Spinal cord (tissue), 10 donors: ENCODE data around the gene LEKR1. TPM values are rescaled to one million over a fixed set of nuclear protein-coding genes. Genes with fewer than 3 reads are reported as not detected.
A peak's percentile ranks its signal among the peaks of the same experiment; 100 is the strongest.
"Not testable (repeated sequence)": the region's sequence is repeated elsewhere in the genome, so short reads cannot be mapped to it uniquely, and the experiment has no call there.

Experiments used
- DNase-seq, 6 donors: peaks; one replicate each; pipeline versions ENCODE4 v3.0.0 to v3.0.0-alpha.2; 2013 to 2015; ENCODE audit warnings: low spot score in 6 of 6, low read depth in 4 of 6
- H3K27ac ChIP-seq: one replicate; pipeline ENCODE4 v1.5.1; 2013; ENCODE audit warnings: low read depth, low read length, control low read depth
- H3K27me3 ChIP-seq: one replicate; pipeline ENCODE4 v1.6.1; 2013; ENCODE audit warnings: low read length; ENCODE audit not compliant: control insufficient read depth, insufficient read depth
- H3K36me3 ChIP-seq: one replicate; pipeline ENCODE4 v1.6.1; 2013; ENCODE audit warnings: low read length; ENCODE audit not compliant: control insufficient read depth, insufficient read depth
- H3K4me1 ChIP-seq: one replicate; pipeline ENCODE4 v1.6.1; 2013; ENCODE audit warnings: low read length; ENCODE audit not compliant: control insufficient read depth, insufficient read depth
- H3K4me3 ChIP-seq: one replicate; pipeline ENCODE4 v1.5.1; 2013; ENCODE audit warnings: low read depth, low read length, control low read depth
- H3K9me3 ChIP-seq: one replicate; pipeline ENCODE4 v1.6.1; 2013; ENCODE audit warnings: low read length; ENCODE audit not compliant: control insufficient read depth, insufficient read depth
- WGBS: methylation state at CpG from one replicate; pipeline ENCODE4 v1.1.5; 2013; ENCODE audit warnings: missing lambda C conversion rate; ENCODE audit not compliant: insufficient coverage; 5-methylcytosine and 5-hydroxymethylcytosine counted together
- polyA plus RNA-seq, 2 donors: library from polyadenylated mRNA; unstranded; fragments of 120-200 nt; gene quantifications; one replicate each; pipeline ENCODE4 v1.2.1, GENCODE V29; 2013; ENCODE audit not compliant: insufficient read length in 2 of 2
- total RNA-seq, 2 donors: library from RNA; depleted of rRNA in 1 of 2; stranded (reverse); fragments of 120-200 nt in 1 of 2; fragments of >200 nt in 1 of 2; gene quantifications; one replicate each; pipeline versions ENCODE4 v1.2.3 to v1.2.4, GENCODE V29; 2013 to 2014
- donor health status: healthy.

LEKR1 gene
- total and polyA plus RNA-seq, 4 donors = 1.7 to 2.4 (median 1.9) TPM

- DNase-seq = no peak
- Histone ChIP-seq H3K36me3 (no peaks in the 10 kb centered on the region), H3K27ac (no peak overlapping the region), H3K27me3 (peaks cover 8% of the 10 kb centered on the region), H3K9me3 (no peaks in the 10 kb centered on the region), H3K4me1 (peaks cover 5% of the 10 kb centered on the region), H3K4me3 (peak overlapping the region; percentile 64)
- WGBS = no CpG with 5 or more reads among the region's 5 CpGs
These were observed 8.4 kb upstream of the LEKR1 start for GRCh38 chr3:156817646-156818272.

- WGBS = 83% methylated on average over 1 of the region's 2 CpGs
- Histone ChIP-seq H3K4me1 (peaks cover 5% of the 10 kb centered on the region), H3K4me3 (no peak overlapping the region), H3K9me3 (no peaks in the 10 kb centered on the region), H3K27me3 (peaks cover 8% of the 10 kb centered on the region), H3K36me3 (no peaks in the 10 kb centered on the region), H3K27ac (no peak overlapping the region)
- no peak for DNase-seq
These were observed 7.9 kb upstream of the LEKR1 start for GRCh38 chr3:156818273-156818651.

- peaks cover 5% of the 10 kb centered on the region for H3K4me1 ChIP-seq
- no peak overlapping the region for H3K27ac ChIP-seq
- no peaks in the 10 kb centered on the region for H3K9me3 ChIP-seq
- no peak for DNase-seq
- H3K4me3 ChIP-seq = no peak overlapping the region
- WGBS = no CpG with 5 or more reads among the region's 3 CpGs
- no peaks in the 10 kb centered on the region for H3K36me3 ChIP-seq
- peaks cover 8% of the 10 kb centered on the region for H3K27me3 ChIP-seq
These were observed 7.3 kb upstream of the LEKR1 start for GRCh38 chr3:156818890-156819289.

DNA sequence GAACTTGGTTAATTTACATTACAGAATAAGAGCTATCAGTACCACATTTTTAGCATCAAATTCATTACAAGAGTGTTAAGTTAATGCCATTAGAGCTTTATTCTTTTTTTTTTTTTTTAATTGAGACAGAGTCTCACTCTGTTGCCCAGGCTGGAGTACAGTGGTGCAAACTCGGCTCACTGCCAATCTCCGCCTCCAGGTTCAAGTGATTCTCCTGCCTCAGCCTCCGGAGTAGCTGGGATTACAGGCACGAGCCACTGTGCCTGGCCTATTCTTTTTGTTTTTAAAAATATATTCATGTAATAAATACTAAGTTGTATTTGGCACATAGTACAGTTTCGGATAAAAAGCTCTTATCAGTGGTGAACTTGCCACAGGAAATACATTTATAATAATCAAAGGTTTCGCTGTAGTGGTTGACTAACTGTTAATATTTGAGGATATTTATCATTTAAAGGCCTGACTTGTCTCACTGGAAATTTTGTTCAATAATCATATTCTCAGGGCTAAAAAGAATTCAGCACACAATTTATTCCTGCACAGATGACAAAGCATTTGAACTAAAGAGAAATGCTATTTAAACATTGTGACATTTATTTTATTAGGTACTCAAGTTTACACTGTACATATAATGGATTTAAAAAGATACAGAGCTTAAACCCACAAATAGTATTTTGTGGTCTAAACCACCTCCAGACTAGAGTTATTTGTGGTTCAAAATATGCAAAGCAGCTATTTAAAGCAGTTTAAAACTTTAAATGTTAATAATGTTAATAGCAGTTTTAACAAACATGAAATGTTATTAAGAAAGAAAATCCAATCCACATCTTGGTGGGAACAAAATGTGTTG, 6.1 kb upstream of the LEKR1 start:
- Histone ChIP-seq H3K27ac (no peak overlapping the region), H3K4me3 (no peak overlapping the region), H3K27me3 (peaks cover 8% of the 10 kb centered on the region), H3K9me3 (no peaks in the 10 kb centered on the region), H3K4me1 (peaks cover 5% of the 10 kb centered on the region), H3K36me3 (no peaks in the 10 kb centered on the region)
- DNase-seq = no peak
- no CpG with 5 or more reads among the region's 6 CpGs for WGBS

DNA sequence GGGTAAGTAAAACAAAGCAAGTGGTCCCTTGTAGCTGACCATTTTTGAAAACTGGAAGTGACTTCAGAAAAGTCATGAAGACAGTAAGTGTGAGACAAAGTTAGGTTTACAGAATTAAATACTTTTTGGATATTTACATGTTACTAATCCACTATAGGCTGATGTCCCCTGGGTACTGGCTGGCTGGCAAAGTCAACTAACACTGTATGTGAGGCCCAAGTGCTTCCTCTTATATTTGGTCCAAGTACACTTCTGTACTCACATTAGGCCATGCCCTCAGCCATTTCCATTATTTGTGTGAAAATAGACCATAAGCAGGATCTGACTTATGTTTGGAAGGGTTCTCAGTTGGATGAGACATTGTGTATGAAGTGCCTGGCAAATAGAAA, 5.5 kb upstream of the LEKR1 start:
- H3K9me3 ChIP-seq = peaks cover 1% of the 10 kb centered on the region
- H3K36me3 ChIP-seq = no peaks in the 10 kb centered on the region
- peaks cover 5% of the 10 kb centered on the region for H3K4me1 ChIP-seq
- H3K27ac ChIP-seq = no peak overlapping the region
- no peak overlapping the region for H3K4me3 ChIP-seq
- H3K27me3 ChIP-seq = peaks cover 6% of the 10 kb centered on the region
- no peak for DNase-seq

GRCh38 chr3:156822626-156823260, 3.4 kb upstream of the LEKR1 start:
- H3K9me3 ChIP-seq, H3K4me1 ChIP-seq, H3K27me3 ChIP-seq, H3K27ac ChIP-seq, DNase-seq, H3K36me3 ChIP-seq, H3K4me3 ChIP-seq: not testable (repeated sequence)
- 98% methylated on average over 21 of the region's 32 CpGs for WGBS

DNA sequence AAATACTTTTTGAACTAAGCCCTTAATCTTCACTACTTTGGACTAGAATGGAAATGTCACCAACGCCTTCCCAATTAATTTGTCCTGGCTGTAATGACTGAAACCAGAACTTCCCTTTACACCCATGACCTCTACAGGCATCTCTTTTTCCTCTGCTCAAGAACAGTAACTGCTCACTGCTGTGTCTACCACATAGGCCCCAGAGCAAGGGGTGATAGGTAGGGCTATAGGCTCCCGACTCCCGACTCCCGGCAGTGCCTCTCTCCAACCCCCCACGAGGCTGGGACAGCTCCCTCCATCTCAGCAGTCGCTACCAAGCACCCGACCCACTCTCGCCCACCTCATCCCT, 384 bp upstream of the LEKR1 start:
- Histone ChIP-seq H3K4me1 (peaks cover 8% of the 10 kb centered on the region), H3K36me3 (no peaks in the 10 kb centered on the region), H3K27me3 (no peaks in the 10 kb centered on the region), H3K4me3 (peak overlapping the region; percentile 81), H3K27ac (peak overlapping the region; percentile 89), H3K9me3 (peaks cover 1% of the 10 kb centered on the region)
- DNase-seq = peak in 1 of 6 donors; percentile 49
- WGBS = 1% methylated on average over 7 of the region's 8 CpGs

GRCh38 chr3:156826896-156827882, 1.0 kb downstream of the LEKR1 start:
- no peaks in the 10 kb centered on the region for H3K36me3 ChIP-seq
- H3K4me3 ChIP-seq = peak overlapping the region; percentile 81
- peaks cover 1% of the 10 kb centered on the region for H3K9me3 ChIP-seq
- DNase-seq = peak in 1 of 6 donors; percentile 36
- peaks cover 8% of the 10 kb centered on the region for H3K4me1 ChIP-seq
- 0% methylated on average over 3 of the region's 16 CpGs for WGBS
- no peaks in the 10 kb centered on the region for H3K27me3 ChIP-seq
- H3K27ac ChIP-seq = peak overlapping the region; percentile 89

DNA sequence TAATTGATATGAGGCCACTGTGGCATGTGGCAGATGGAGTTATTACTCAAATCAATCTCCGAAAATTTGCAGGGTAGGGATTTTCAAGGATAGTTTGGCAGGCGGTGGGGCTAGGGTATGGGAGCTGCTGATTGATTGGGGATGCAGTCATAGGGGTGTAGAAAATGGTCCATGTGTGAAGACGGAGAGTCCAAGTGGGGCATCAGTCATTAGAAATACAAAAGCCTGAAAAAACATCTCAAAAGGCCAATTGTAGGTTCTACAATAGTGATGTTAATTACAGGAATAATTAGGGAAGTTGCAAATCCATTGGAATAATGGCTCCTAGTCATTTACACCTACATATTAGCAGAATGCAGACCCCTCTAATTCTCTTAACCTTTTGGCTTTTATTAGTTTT, 4.9 kb downstream of the LEKR1 start:
- Histone ChIP-seq H3K27me3 (no peaks in the 10 kb centered on the region), H3K36me3 (no peaks in the 10 kb centered on the region), H3K4me1 (peaks cover 5% of the 10 kb centered on the region), H3K27ac (no peak overlapping the region), H3K4me3 (no peak overlapping the region), H3K9me3 (no peaks in the 10 kb centered on the region)
- 56% methylated on average over 2 of the region's 3 CpGs for WGBS
- DNase-seq = no peak
